Daoy (cell line): ENCODE results near the gene PNMA3. TPM values are rescaled to one million over a fixed set of nuclear protein-coding genes. Genes with fewer than 3 reads are reported as not detected.
"Not testable (repeated sequence)": the region's sequence is repeated elsewhere in the genome, so short reads cannot be mapped to it uniquely, and the experiment has no call there.

Experiments used
- DNase-seq: peaks from one replicate; pipeline ENCODE4 v3.0.0-alpha.2; 2015; ENCODE audit warnings: low read depth
- total RNA-seq: library from RNA; depleted of rRNA; stranded (reverse); fragments of >200 nt; shearing (Covaris generic); gene quantifications from 2 replicates; pipeline ENCODE4 v1.2.3, GENCODE V29; 2014; rRNA removed

The PNMA3 gene
- total RNA-seq, 1 experiment from 2014 or later, result 0.46 TPM

DNA sequence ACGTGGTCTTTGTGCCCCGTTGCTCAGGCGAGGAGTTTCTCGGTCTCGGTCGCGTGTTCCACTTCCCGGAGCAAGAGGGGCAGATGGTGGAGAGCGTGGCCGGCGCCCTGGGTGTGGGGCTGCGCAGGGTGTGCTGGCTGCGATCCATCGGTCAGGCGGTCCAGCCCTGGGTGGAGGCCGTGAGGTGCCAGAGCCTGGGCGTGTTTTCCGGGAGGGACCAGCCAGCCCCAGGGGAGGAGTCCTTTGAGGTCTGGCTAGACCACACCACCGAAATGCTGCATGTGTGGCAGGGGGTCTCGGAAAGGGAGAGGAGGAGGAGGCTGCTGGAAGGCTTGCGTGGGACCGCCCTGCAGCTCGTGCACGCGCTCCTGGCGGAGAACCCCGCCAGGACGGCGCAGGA lies 17.1 kb downstream of the PNMA3 start:
- DNase-seq, result not testable (repeated sequence)

DNA sequence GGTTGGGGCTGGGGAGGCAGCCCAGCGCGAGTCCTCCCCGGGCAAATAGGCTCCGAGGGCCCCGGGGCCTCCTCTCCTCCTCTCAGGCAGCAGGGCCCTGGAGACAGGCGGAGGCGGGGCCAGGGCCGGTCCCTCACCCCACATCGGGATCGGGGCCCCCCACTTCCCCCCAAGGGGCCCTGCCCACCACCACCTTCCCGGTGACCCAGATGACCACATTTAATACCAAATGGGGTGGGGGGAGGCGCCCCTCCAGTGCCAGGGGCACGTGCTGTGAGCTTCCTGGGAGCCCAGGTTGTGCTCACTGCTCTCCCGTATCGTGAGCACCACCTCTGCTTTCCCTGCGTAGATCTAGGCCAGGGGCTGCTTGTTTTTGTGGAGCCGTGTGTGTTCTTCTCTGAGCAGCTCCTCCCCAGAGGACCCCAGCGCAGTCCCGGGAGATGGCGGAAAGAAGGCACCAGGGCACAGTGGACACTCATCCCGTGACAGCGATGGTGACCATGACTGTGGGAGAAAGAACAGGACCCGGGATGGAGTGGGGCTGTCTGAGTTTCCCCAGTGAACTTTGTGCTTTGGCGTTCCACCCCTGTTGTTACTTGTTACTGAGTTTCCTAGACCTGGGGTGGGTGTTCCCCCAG lies 18.1 kb downstream of the PNMA3 start:
- no peak for DNase-seq

DNA sequence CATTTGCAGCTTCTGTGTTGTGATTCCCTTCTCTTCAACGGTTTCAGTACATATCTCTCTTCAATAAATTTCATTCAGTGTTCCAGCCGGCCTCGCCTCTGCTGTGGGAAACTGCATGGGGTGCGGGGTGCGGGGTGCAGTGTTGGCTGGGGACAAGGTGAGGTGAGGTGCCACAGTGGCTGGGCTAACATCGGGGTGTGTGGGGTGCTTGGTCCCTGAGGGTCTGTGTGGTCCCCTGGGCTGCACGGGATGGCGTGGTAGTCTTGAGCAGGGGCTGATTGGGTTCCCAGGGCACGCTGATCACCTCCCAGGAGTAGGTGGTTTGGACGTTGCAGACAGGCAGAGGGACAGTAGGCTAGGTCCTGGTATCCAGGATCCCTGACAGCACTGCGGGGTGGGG lies 18.7 kb downstream of the PNMA3 start:
- DNase-seq, result no peak

DNA sequence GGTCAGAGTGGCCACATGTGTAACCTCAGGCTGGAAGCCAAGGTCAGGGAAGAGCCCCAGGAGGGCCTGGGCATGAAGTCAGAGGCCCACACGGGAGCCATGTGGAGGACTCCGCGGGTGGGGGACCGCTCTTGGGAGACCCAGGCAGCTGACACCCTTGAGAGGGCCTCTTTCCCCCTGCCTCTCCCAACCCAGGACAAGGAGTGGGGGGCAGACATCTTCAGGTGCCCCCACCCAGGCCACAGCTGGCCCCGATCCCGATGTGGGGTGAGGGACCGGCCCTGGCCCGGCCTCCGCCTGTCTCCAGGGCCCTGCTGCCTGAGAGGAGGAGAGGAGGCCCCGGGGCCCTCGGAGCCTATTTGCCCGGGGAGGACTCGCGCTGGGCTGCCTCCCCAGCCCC lies 19.1 kb downstream of the PNMA3 start:
- no peak for DNase-seq

DNA sequence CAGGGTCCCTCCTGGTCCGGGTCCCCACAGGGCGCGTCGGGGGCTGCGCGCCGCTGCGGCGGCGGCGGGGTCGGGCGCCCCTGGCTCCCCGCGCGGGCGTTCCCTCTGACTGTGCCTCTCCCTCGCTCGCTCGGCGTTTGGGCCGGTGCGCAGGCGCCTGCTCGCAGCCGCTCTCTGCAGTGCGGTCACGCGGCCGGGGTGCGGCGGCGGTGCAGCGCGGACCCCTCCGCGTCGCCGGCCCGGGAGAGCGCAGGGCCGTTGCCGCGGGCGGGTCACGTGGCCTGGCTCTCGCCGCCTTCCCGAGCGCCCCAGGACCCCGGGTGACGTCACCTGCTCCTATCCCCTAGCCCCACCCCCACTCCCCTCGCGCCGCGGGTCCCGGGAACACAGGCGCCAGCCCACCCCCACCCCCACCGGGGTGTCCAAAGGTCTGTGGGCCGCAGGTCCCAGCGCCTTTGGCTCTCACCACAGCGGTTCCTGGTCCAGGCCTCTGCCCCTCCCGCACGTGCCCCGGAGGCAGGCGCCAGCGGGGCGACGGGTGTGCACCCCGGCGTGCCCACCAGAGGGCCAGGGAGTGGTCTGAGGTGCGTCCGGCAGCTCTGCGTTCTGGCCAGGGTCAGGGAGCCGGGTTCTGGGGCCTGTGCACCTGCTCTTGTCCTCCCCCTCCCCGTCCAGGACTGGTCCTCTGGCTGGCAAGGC lies 21.3 kb downstream of the PNMA3 start:
- not testable (repeated sequence) for DNase-seq

DNA sequence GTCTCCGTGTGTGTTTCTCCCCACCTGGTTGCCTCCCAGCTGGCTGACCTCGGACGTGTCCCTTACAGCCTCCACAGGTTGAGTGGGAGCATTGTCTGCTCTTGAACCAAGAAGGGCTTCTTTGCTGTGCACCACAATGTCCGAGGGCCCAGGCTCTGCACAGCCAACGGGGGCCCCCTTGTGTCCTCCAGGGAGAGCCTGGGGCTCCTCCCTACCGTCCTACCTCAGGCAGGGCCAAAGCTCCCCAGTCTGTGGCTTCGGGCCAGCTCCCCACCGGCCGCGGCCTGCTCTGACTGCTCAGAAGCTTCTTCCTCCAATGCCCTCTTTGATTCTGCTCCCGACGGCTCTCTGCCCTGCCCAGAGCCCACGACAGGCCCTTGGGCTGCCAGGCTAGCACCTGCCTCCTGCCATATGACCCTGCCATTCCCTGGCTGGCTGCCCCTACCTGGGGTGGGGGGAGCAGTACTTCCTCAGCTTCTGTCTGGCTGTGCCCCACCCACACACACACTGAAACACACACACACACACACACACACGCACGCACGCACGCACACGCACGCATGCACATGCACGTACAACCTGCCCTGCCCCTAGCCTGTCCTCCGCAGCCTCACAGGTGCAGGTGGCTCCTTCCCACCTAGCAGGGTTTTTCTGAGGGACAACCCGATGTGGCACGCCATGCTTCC lies 27.1 kb downstream of the PNMA3 start:
- not testable (repeated sequence) for DNase-seq

DNA sequence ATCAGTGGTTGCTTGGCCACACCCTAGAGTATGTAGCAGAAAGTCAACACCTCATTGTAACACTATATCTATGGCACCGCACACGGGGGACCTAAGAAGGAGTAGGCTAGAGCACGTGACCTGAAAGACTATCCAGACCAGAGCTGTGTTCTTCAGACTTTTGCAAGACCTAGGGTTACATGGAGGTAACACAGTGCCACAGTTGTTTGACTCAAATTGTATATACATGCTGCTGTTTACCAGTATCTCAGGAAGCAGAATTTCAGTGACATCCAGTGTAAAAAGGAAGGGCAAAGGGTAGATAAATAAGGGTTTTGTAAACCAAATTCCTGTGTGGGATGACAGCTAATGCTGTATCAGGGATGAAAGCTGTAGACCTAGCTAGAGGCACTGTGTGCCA lies 46.1 kb downstream of the PNMA3 start:
- no peak for DNase-seq

DNA sequence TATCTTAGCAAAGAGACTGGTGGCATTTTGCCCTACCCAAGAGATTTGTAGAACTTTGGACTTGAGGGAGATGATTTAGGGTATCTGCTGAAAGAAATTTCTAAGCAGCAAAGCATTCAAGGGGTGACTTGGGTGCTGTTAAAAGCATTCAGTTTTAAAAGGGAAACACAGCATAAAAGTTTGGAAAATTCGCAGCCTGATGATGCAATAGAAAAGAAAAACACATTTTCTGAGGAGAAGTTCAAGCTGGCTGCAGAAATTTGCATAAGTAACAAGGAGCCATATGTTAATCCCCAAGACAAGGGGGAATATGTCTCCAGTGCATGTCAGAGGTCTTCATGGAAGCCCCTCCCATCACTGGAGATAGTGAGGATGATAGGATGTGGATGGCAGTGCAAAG lies 48.7 kb downstream of the PNMA3 start:
- not testable (repeated sequence) for DNase-seq

DNA sequence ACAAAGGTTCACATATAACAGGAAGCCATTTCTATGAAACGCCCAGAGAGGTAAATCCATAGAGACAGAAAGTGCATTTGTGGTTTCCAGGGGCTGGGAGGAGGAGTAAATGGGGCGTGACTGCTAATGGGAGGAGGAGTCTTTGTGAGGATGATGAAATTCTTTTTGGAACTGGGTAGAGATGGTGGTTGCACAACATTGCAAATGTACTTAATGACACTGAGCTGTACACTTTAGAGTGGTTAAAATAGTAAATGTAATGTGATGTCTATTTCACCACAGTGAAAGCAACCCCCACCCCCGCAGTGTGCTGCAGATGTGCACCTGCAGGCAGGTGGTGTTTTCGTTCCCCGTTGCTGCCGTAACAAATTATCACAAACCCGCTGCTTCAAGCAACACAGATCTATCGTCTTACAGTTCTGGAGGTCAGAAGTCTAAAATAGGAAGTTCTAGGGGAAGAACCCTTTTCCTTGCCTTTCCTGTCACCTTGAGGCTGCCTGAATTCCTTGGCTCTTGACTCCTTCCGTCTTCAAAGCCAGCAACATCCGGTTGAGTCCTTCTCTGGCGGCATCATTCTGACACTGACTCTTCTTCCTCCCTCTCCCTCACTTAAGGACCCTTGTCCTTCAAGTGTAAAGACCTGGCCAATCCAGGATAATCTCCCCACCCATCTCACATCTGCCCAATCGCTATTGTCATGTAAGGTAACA lies 50.0 kb downstream of the PNMA3 start:
- DNase-seq, result not testable (repeated sequence)

Other genes starting within 250 kb of the PNMA3 start
- gene CETN2, start 225.7 kb upstream of the PNMA3 start, total RNA-seq, result 38.2 and 45.0 TPM in 2 replicates
- gene NSDHL, start 225.4 kb upstream of the PNMA3 start, total RNA-seq, result 11.5 TPM in 2 replicates
- 3.6 and 4.0 TPM in 2 replicates for gene ZNF185, start 158.4 kb upstream of the PNMA3 start, total RNA-seq
- gene PNMA5, start 62.4 kb upstream of the PNMA3 start, total RNA-seq, result not detected in 2 replicates
- gene PNMA6A, start 16.0 kb downstream of the PNMA3 start, total RNA-seq, result 1.6 and 3.4 TPM in 2 replicates
- 2.7 and 3.3 TPM in 2 replicates for gene MAGEA1, start 122.8 kb downstream of the PNMA3 start, total RNA-seq